IMR-90 (cell line): ENCODE data around the gene IL1RAPL1. TPM values are rescaled to one million over a fixed set of nuclear protein-coding genes. Genes with fewer than 3 reads are reported as not detected.
A peak's percentile ranks its signal among the peaks of the same experiment; 100 is the strongest.

Source experiments
- ATAC-seq: fragments of 200-7000 bp; cut with Tn5 transposase; 2 replicates; pipeline ENCODE4 v1.9.1; 2020; ENCODE audit warnings: low read depth, mild to moderate bottlenecking, moderate library complexity
- BruUV-seq: library from RNA; stranded (reverse); fragments of 400-500 nt; replicated peaks from 2 replicates; lab custom pipeline; 2021; lab: Mats Ljungman, UMichigan
- CTCF ChIA-PET: fragments of 300-600 bp; formaldehyde crosslinking; extraction: SDS; loops from one replicate; lab custom pipeline; 2021; ENCODE audit warnings: antibody characterized with exemption; lab: Yijun Ruan, JAX
- POLR2A ChIA-PET: fragments of 300-600 bp; sonication (Branson Sonifier 250); formaldehyde crosslinking; loops from one replicate; lab custom pipeline; 2022; ENCODE audit warnings: antibody characterized with exemption; ENCODE audit not compliant: unreplicated experiment; lab: Charles Lee
- DNase-seq: peaks from one replicate; pipeline ENCODE4 v3.0.0; 2013
- H2AFZ ChIP-seq: replicated peaks from 2 replicates; pipeline ENCODE3; 2013; ENCODE audit warnings: low read length, mild to moderate bottlenecking; ENCODE audit not compliant: poor library complexity
- H2AK5ac ChIP-seq: 2 replicates; pipeline ENCODE4 v1.6.1; 2013; ENCODE audit warnings: low read depth, low read length, inconsistent platforms
- H2AK9ac ChIP-seq: replicated peaks from 2 replicates; pipeline ENCODE3; 2013; ENCODE audit warnings: mild to moderate bottlenecking, low read depth, low read length, moderate library complexity; ENCODE audit not compliant: poor library complexity
- H2BK120ac ChIP-seq: 2 replicates; pipeline ENCODE4 v1.6.1; 2013; ENCODE audit warnings: low read depth, low read length, inconsistent platforms
- H2BK15ac ChIP-seq: 3 replicates; pipeline ENCODE4 v1.6.1; 2013; ENCODE audit warnings: low read depth, low read length, inconsistent platforms
- H2BK20ac ChIP-seq: 2 replicates; pipeline ENCODE4 v1.6.1; 2013; ENCODE audit warnings: low read depth, mild to moderate bottlenecking, inconsistent platforms, low read length, moderate library complexity
- H2BK5ac ChIP-seq: 2 replicates; pipeline ENCODE4 v1.6.1; 2013; ENCODE audit warnings: mild to moderate bottlenecking, low read depth, low read length, inconsistent platforms; ENCODE audit not compliant: poor library complexity, severe bottlenecking
- H3K14ac ChIP-seq: replicated peaks from 2 replicates; pipeline ENCODE4 v1.6.1; 2013; ENCODE audit warnings: low read depth, low read length, inconsistent platforms
- H3K18ac ChIP-seq: 2 replicates; pipeline ENCODE4 v1.6.1; 2013; ENCODE audit warnings: low read depth, low read length, control low read depth
- H3K23ac ChIP-seq: 2 replicates; pipeline ENCODE4 v1.6.1; 2013; ENCODE audit warnings: low read depth, low read length, inconsistent platforms
- H3K27ac ChIP-seq: 2 replicates; pipeline ENCODE4 v1.5.1; 2013; ENCODE audit warnings: mild to moderate bottlenecking, control low read depth, low read length; ENCODE audit not compliant: insufficient read depth
- H3K27me3 ChIP-seq: 2 replicates; pipeline ENCODE4 v1.6.1; 2013; ENCODE audit warnings: low read length; ENCODE audit not compliant: control insufficient read depth, insufficient read depth
- H3K36me3 ChIP-seq: 2 replicates; pipeline ENCODE4 v1.6.1; 2013; ENCODE audit warnings: low read length, mixed read lengths; ENCODE audit not compliant: control insufficient read depth, insufficient read depth
- H3K4ac ChIP-seq: 2 replicates; pipeline ENCODE4 v1.6.1; 2013; ENCODE audit warnings: low read depth, low read length, inconsistent platforms
- H3K4me1 ChIP-seq: 2 replicates; pipeline ENCODE4 v1.6.1; 2013; ENCODE audit warnings: low read length, mixed read lengths; ENCODE audit not compliant: control insufficient read depth, insufficient read depth
- H3K4me2 ChIP-seq: 2 replicates; pipeline ENCODE4 v1.6.1; 2013; ENCODE audit warnings: low read depth, mild to moderate bottlenecking, control low read depth, low read length, moderate library complexity
- H3K4me3 ChIP-seq: 2 replicates; pipeline ENCODE4 v1.5.1; 2013; ENCODE audit warnings: low read depth, mild to moderate bottlenecking, control low read depth, low read length, moderate library complexity; ENCODE audit not compliant: insufficient read depth
- H3K56ac ChIP-seq: 2 replicates; pipeline ENCODE4 v1.6.1; 2013; ENCODE audit warnings: low read length, inconsistent platforms; ENCODE audit not compliant: insufficient read depth; ENCODE audit errors: extremely low read depth
- H3K79me1 ChIP-seq, 2 experiments: 2 replicates each; pipeline ENCODE4 v1.6.1; 2013; ENCODE audit warnings: low read length in 2 of 2, inconsistent platforms in 1 of 2, low read depth in 1 of 2
- H3K9ac ChIP-seq: 2 replicates; pipeline ENCODE4 v1.6.1; 2013; ENCODE audit warnings: low read depth, low read length, control low read depth
- H3K9me1 ChIP-seq: 2 replicates; pipeline ENCODE4 v1.6.1; 2013; ENCODE audit warnings: low read length, inconsistent platforms; ENCODE audit not compliant: insufficient read depth
- H3K9me3 ChIP-seq: 2 replicates; pipeline ENCODE4 v1.6.1; 2013; ENCODE audit warnings: low read length; ENCODE audit not compliant: control insufficient read depth, insufficient read depth
- H4K20me1 ChIP-seq: 2 replicates; pipeline ENCODE4 v1.6.1; 2013; ENCODE audit warnings: low read length, inconsistent platforms; ENCODE audit not compliant: insufficient read depth
- H4K5ac ChIP-seq: 2 replicates; pipeline ENCODE4 v1.6.1; 2013; ENCODE audit warnings: mild to moderate bottlenecking, low read depth, low read length, control low read depth
- H4K8ac ChIP-seq, 2 experiments: 2 replicates each; pipeline ENCODE4 v1.6.1; 2013; ENCODE audit warnings: low read depth in 2 of 2, low read length in 2 of 2, control low read depth in 1 of 2, inconsistent platforms in 1 of 2
- H4K91ac ChIP-seq: 2 replicates; pipeline ENCODE4 v1.6.1; 2013; ENCODE audit warnings: low read depth, low read length, inconsistent platforms; ENCODE audit not compliant: insufficient read depth
- BHLHE40 ChIP-seq: fragments of 150-350 bp; IDR thresholded peaks from 2 replicates; pipeline ENCODE4 v1.6.1; 2016; ENCODE audit warnings: mild to moderate bottlenecking, low read depth, low read length
- CEBPB ChIP-seq: IDR thresholded peaks from 2 replicates; pipeline ENCODE4 v1.6.1; 2012; ENCODE audit warnings: low read depth, low read length, improper control_type of control experiment
- CHD1 ChIP-seq: IDR thresholded peaks from 2 replicates; pipeline ENCODE4 v1.6.1; 2012; ENCODE audit warnings: low read depth, low read length, improper control_type of control experiment
- FOS ChIP-seq: fragments of 150-350 bp; IDR thresholded peaks from 2 replicates; pipeline ENCODE4 v1.6.1; 2016; ENCODE audit warnings: low read depth, low read length
- MAZ ChIP-seq: IDR thresholded peaks from 2 replicates; pipeline ENCODE4 v1.6.1; 2012; ENCODE audit warnings: low read depth, mild to moderate bottlenecking, low read length, improper control_type of control experiment, moderate library complexity, borderline replicate concordance
- MXI1 ChIP-seq: IDR thresholded peaks from 2 replicates; pipeline ENCODE4 v1.6.1; 2012; ENCODE audit warnings: low read depth, mild to moderate bottlenecking, low read length, moderate library complexity, borderline replicate concordance
- POLR2A ChIP-seq: IDR thresholded peaks from 2 replicates; pipeline ENCODE4 v1.6.1; 2012; ENCODE audit warnings: mild to moderate bottlenecking, low read depth, low read length
- RAD21 ChIP-seq: IDR thresholded peaks from 2 replicates; pipeline ENCODE4 v1.6.1; 2012; ENCODE audit warnings: low read length, improper control_type of control experiment
- RFX5 ChIP-seq: IDR thresholded peaks from 2 replicates; pipeline ENCODE4 v1.8.0; 2012; ENCODE audit warnings: low read depth, mild to moderate bottlenecking, low read length, moderate library complexity
- SMC3 ChIP-seq: fragments of 150-350 bp; IDR thresholded peaks from 2 replicates; pipeline ENCODE4 v1.6.1; 2016; ENCODE audit warnings: low read depth, mild to moderate bottlenecking, antibody characterized with exemption, low read length, moderate library complexity
- WGBS, 2 experiments: methylation state at CpG; one replicate each; pipeline versions ENCODE4 v1.1.5 to v1.1.7; 2013; ENCODE audit warnings: missing lambda C conversion rate in 2 of 2; ENCODE audit not compliant: insufficient read length in 1 of 2; ENCODE audit errors: extremely low coverage in 2 of 2; 5-methylcytosine and 5-hydroxymethylcytosine counted together
- dilution Hi-C: fragments of 300-500 bp; cut with HindIII; formaldehyde crosslinking; loops from one replicate; pipeline ENCODE4 v1.14.3; 2018; ENCODE audit warnings: low sequenced_read_pairs; ENCODE audit not compliant: unreplicated experiment
- in situ Hi-C: fragments of 300-500 bp; cut with MboI; formaldehyde crosslinking; loops from 3 replicates; pipeline ENCODE4 v1.14.3; 2019; ENCODE audit warnings: low sequenced_read_pairs, inconsistent platforms, mixed read lengths
- intact Hi-C: fragments of 100-400 bp; cut with micrococcal nuclease; formaldehyde crosslinking; loops from 2 replicates; pipeline ENCODE4 v1.10.0; 2022
- polyA plus RNA-seq, 3 experiments: library from polyadenylated mRNA; depleted of rRNA; stranded (reverse); fragments of >200 nt; gene quantifications; 2 replicates each; pipeline ENCODE4 v1.2.3, GENCODE V29; 2012; ENCODE audit warnings: low replicate concordance in 1 of 3
- total RNA-seq: library from RNA; depleted of rRNA; stranded (reverse); fragments of >200 nt; gene quantifications from 2 replicates; pipeline ENCODE4 v1.2.3, GENCODE V29; 2012
- TF ChIP-seq, protein P1 (sequence below): conservative IDR thresholded peaks from 2 replicates; pipeline ENCODE4 v1.5.1; 2012; ENCODE audit warnings: mild to moderate bottlenecking, low read depth, low read length, improper control_type of control experiment
- TF ChIP-seq, protein P2 (sequence below): fragments of 150-350 bp; IDR thresholded peaks from 2 replicates; pipeline ENCODE4 v1.6.1; 2016; ENCODE audit warnings: low read depth, mild to moderate bottlenecking, low read length, moderate library complexity, borderline replicate concordance

Gene IL1RAPL1
- total and polyA plus RNA-seq, 2 of the 4 experiments (the other 2 are of a cell fraction), result 1.5 to 9.0 TPM

DNA sequence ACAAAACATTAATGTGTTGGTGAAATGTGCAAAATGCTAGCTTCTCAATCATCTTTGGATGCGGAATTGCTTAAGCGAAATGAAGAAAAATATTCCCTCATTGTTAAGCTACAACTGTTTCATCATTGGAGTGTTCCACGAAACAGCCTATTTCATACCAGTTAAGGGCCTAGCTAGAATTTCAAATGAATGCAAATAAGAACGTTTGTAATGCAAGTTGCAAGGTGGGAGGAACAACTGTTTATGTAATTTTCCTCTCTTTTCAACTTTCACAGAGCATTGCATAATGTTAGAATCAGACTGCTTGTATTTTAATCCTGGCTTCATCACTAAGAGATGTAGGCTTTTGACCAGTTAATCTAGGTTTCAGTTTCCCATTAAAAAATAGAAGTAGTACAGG lies 480.1 kb downstream of the IL1RAPL1 start:
- Histone ChIP-seq H2AFZ (no peak overlapping the region), H3K79me1 (no peaks in the 10 kb centered on the region), H3K36me3 (no peaks in the 10 kb centered on the region), H3K27me3 (no peaks in the 10 kb centered on the region), H2BK120ac (no peak overlapping the region), H2AK5ac (no peak overlapping the region), H3K14ac (no peak overlapping the region), H4K91ac (no peak overlapping the region), H3K18ac (no peak overlapping the region), H3K4me2 (no peak overlapping the region), H3K4me3 (no peak overlapping the region), H3K4me1 (no peaks in the 10 kb centered on the region), H3K9ac (no peak overlapping the region), H3K4ac (no peak overlapping the region), H2AK9ac (no peak overlapping the region), H3K27ac (no peak overlapping the region), H3K9me3 (no peaks in the 10 kb centered on the region), H2BK15ac (no peak overlapping the region), H3K56ac (no peak overlapping the region), H4K20me1 (no peaks in the 10 kb centered on the region), H4K5ac (no peak overlapping the region), H3K23ac (no peak overlapping the region), H2BK20ac (no peak overlapping the region), H3K9me1 (no peaks in the 10 kb centered on the region), H2BK5ac (no peak overlapping the region), H4K8ac (no peak overlapping the region)
- ChIA-PET CTCF (no interaction called here), POLR2A (no interaction called here)
- TF ChIP-seq BHLHE40, result no peak
- no peak for TF ChIP-seq CEBPB
- no peak for TF ChIP-seq RAD21
- TF ChIP-seq FOS, result no peak
- TF ChIP-seq MAZ, result no peak
- TF ChIP-seq, protein P1, sequence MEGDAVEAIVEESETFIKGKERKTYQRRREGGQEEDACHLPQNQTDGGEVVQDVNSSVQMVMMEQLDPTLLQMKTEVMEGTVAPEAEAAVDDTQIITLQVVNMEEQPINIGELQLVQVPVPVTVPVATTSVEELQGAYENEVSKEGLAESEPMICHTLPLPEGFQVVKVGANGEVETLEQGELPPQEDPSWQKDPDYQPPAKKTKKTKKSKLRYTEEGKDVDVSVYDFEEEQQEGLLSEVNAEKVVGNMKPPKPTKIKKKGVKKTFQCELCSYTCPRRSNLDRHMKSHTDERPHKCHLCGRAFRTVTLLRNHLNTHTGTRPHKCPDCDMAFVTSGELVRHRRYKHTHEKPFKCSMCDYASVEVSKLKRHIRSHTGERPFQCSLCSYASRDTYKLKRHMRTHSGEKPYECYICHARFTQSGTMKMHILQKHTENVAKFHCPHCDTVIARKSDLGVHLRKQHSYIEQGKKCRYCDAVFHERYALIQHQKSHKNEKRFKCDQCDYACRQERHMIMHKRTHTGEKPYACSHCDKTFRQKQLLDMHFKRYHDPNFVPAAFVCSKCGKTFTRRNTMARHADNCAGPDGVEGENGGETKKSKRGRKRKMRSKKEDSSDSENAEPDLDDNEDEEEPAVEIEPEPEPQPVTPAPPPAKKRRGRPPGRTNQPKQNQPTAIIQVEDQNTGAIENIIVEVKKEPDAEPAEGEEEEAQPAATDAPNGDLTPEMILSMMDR, result no peak
- no peak for TF ChIP-seq SMC3
- TF ChIP-seq CHD1, result no peak
- TF ChIP-seq, protein P2, sequence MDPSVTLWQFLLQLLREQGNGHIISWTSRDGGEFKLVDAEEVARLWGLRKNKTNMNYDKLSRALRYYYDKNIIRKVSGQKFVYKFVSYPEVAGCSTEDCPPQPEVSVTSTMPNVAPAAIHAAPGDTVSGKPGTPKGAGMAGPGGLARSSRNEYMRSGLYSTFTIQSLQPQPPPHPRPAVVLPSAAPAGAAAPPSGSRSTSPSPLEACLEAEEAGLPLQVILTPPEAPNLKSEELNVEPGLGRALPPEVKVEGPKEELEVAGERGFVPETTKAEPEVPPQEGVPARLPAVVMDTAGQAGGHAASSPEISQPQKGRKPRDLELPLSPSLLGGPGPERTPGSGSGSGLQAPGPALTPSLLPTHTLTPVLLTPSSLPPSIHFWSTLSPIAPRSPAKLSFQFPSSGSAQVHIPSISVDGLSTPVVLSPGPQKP, result no peak
- TF ChIP-seq POLR2A, result no peak
- no peak for TF ChIP-seq RFX5
- TF ChIP-seq MXI1, result no peak
- no CpG with 5 or more reads among the region's 4 CpGs for WGBS, 2 experiments
- DNase-seq (peak; percentile 25), ATAC-seq (no peak; the same call in 1 of the 2 replicates)
- in situ Hi-C loops, result no loop called here
- no TSS peak for BruUV-seq
- intact Hi-C loops, result no loop called here
- dilution Hi-C loops, result no loop called here
